ENCODE results near the gene E2F8. TPM values are rescaled to one million over a fixed set of nuclear protein-coding genes. Genes with fewer than 3 reads are reported as not detected.
"Not testable (repeated sequence)": the region's sequence is repeated elsewhere in the genome, so short reads cannot be mapped to it uniquely, and the experiment has no call there.

E2F8 gene, protein sequence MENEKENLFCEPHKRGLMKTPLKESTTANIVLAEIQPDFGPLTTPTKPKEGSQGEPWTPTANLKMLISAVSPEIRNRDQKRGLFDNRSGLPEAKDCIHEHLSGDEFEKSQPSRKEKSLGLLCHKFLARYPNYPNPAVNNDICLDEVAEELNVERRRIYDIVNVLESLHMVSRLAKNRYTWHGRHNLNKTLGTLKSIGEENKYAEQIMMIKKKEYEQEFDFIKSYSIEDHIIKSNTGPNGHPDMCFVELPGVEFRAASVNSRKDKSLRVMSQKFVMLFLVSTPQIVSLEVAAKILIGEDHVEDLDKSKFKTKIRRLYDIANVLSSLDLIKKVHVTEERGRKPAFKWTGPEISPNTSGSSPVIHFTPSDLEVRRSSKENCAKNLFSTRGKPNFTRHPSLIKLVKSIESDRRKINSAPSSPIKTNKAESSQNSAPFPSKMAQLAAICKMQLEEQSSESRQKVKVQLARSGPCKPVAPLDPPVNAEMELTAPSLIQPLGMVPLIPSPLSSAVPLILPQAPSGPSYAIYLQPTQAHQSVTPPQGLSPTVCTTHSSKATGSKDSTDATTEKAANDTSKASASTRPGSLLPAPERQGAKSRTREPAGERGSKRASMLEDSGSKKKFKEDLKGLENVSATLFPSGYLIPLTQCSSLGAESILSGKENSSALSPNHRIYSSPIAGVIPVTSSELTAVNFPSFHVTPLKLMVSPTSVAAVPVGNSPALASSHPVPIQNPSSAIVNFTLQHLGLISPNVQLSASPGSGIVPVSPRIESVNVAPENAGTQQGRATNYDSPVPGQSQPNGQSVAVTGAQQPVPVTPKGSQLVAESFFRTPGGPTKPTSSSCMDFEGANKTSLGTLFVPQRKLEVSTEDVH
- total RNA-seq: 1 to 10 TPM in 2 of 3 donors, under 1 TPM in 1; 0.92 to 1.7 (median 1.4) TPM

DNA sequence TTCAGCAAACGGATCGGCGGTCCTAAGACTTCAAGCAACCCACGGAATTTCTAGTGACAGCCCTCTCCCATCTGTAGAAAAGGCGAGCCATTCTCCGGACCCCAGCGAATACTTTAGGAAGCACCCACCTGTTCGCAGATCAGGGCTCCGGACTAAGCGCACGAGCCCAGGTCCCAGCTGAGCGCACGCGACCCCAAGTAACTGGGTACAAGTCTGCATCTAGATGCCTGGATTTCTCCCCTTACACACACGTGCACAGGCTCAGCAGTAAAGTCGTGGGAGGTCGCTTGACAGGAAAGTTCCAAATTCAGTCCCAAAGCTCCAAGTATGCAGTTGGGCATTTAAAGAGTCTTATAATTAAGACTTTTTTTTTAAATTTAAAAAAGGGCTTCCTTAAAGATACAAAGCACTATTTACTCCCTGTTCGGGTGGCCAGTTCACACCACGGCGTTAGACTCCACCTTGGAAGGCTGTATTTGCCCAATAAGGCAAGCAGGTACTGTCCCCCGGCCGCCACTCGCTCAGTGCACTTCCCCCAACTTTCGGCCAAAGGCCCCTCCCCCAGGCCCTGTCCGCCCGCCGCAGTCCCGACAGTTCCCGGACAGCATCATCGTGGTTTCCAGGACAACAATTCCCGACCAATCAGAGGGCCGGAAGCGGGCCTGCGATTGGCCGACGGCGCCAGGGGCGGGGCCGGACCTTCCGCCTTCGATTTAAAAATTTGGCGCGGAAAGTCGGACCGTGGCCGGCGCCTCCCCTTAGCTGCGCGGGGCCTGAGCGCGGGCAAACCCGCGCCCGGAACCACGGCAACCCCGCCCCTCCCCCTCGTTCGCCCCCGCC is at the start of gene E2F8:
Gene E2F8, minus strand, starts transcription at position 526 of the 840 bp plus-strand sequence. CDS start 824 bp downstream, outside the sequence.
- DNase-seq (peak; percentile 66), ATAC-seq (peak; percentile 82 to 86)
- Mint-ChIP-seq H3K27me3 (ENCODE audit: low read depth) (peaks cover 32% of the 10 kb centered on the region), H3K36me3 (ENCODE audit: insufficient read depth) (no peaks in the 10 kb centered on the region), H3K4me1 (ENCODE audit: low read depth) (peaks cover 14% of the 10 kb centered on the region), H3K4me3 (peak within 1 kb of the TSS; percentile 87), H3K9me3 (no peaks in the 10 kb centered on the region)

DNA sequence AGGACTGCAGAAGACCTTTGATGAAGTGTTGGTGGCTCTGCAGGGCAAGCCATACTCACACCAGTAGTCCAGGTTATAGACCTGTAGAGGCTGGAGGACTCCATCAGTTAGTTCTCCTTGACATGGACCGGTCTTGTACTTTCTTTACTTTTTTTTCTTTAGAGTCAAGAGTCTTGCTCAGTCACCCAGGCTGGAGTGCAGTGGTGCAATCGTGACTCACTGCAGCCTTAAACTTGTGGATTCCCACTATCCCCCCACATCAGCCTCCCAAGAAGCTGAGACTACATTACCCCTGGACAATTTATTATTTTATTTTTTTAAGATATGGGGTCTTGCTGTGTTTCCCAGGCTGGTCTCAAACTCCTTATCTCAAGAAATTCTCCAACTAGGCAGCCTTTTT is 49.6 kb upstream of the E2F8 start:
- Mint-ChIP-seq H3K9me3 (no peaks in the 10 kb centered on the region), H3K4me3 (no peak overlapping the region), H3K36me3 (ENCODE audit: insufficient read depth) (no peaks in the 10 kb centered on the region), H3K4me1 (ENCODE audit: low read depth) (no peaks in the 10 kb centered on the region), H3K27me3 (ENCODE audit: low read depth) (peaks cover 3% of the 10 kb centered on the region)
- no peak for DNase-seq
- no peak for ATAC-seq

DNA sequence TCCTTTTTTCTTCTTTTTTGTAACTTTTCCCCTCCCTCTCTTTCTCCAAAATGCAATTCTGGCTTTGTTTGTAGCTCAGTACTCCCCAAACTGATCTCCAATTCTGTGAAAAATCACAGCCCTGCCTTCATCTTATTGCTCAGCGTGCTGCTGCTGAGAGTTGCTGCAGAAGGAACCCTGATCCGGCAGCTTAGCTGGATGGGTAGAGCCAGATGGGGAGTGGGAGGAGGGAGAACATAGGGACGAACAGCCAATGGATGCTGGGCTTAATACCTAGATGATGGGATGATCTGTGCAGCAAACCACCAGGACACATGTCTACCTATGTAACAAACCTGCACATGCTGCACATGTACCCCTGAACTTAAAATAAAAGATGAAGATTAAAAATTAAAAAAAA is 47.5 kb upstream of the E2F8 start:
- H3K4me1 Mint-ChIP-seq (ENCODE audit: low read depth): peaks cover 9% of the 10 kb centered on the region
- no peaks in the 10 kb centered on the region for H3K9me3 Mint-ChIP-seq
- no peaks in the 10 kb centered on the region for H3K36me3 Mint-ChIP-seq (ENCODE audit: insufficient read depth)
- ATAC-seq (no peak), DNase-seq (no peak)
- no peak overlapping the region for H3K4me3 Mint-ChIP-seq
- H3K27me3 Mint-ChIP-seq (ENCODE audit: low read depth): peaks cover 3% of the 10 kb centered on the region

DNA sequence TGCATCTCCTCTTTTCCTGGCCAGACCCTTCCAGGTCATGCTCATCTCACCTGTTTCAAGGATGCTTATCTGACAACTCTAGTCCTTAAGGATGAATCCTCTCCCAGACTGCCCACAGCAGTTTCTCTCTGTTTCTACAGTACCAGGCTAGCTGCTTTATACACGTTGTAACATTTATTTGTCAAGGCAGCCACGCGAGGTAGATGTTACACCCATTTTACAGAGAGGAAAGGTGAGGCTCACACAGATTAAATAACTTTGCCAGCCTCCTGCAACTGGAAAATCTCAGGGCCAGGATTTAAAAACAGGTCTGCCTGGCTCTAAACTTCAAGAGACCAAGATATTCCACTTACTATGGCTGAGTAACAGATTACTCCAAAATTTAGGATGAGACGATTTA is 45.7 kb upstream of the E2F8 start:
- no peaks in the 10 kb centered on the region for H3K9me3 Mint-ChIP-seq
- no peaks in the 10 kb centered on the region for H3K36me3 Mint-ChIP-seq (ENCODE audit: insufficient read depth)
- H3K4me3 Mint-ChIP-seq: no peak overlapping the region
- H3K4me1 Mint-ChIP-seq (ENCODE audit: low read depth): peaks cover 9% of the 10 kb centered on the region
- DNase-seq: no peak
- H3K27me3 Mint-ChIP-seq (ENCODE audit: low read depth): peaks cover 3% of the 10 kb centered on the region
- no peak for ATAC-seq

DNA sequence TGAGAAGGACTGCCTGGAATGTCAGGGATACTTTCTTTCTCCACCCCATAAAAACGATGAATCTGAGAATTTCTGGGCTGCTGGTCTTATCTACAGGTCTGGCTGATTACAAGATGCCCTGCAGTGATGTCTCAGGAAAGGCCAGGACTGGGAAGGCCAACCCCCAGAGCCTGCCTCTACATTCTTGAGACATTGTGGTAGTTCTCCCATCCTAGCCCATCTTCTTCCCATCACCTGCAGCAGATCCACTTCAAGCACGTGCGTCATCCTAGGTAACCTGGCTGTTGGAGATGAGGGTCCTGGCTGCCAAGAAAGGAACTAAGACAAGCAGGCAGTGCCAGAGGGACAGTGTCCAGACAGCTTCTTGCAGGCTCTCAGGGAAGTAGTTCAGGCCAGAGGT is 44.1 kb upstream of the E2F8 start:
- Mint-ChIP-seq H3K36me3 (ENCODE audit: insufficient read depth) (no peaks in the 10 kb centered on the region), H3K4me3 (no peak overlapping the region), H3K4me1 (ENCODE audit: low read depth) (peaks cover 14% of the 10 kb centered on the region), H3K9me3 (no peaks in the 10 kb centered on the region), H3K27me3 (ENCODE audit: low read depth) (peaks cover 3% of the 10 kb centered on the region)
- ATAC-seq (no peak), DNase-seq (no peak)

DNA sequence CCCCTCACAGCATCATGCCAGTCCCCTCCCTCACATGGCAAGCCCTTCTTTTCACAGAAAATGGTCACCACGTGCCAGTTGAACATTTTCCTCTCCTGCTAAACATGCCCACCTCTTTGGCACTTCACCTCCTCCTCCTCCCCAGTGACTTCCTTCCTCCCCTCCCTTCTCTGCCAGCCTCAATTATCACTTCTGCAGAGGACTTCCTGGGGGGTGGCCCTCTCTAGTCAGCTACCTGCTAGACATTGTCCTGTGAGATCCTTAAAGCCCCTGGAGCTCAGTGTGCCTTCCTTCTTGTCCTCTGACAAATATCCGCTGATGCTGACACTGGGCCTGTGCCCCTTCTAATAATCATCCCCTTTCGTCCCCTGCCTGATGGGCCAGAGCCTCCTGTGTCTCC is 43.2 kb upstream of the E2F8 start:
- no peak for DNase-seq
- no peak for ATAC-seq
- Mint-ChIP-seq H3K4me3 (no peak overlapping the region), H3K4me1 (ENCODE audit: low read depth) (peaks cover 14% of the 10 kb centered on the region), H3K9me3 (no peaks in the 10 kb centered on the region), H3K36me3 (ENCODE audit: insufficient read depth) (no peaks in the 10 kb centered on the region), H3K27me3 (ENCODE audit: low read depth) (peaks cover 3% of the 10 kb centered on the region)

DNA sequence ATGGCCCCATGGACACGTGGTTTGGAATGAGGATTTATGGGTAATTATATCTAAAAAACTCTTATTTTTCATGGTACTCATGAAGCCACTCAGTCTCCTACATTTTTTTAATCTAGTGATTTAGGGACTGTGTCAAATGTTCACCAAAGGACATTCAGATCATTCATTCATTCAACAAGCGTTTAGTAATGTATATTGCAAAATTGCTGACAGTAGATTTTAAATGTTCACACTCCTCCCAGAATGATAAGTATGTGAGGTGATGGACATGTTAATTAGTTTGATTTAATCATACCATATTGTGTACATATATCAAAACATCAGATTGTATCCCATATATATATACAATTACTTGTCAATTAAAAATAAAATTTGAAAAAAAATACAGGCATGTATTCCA is 40.8 kb upstream of the E2F8 start:
- ATAC-seq (no peak), DNase-seq (no peak)
- Mint-ChIP-seq H3K27me3 (ENCODE audit: low read depth) (peaks cover 3% of the 10 kb centered on the region), H3K4me1 (ENCODE audit: low read depth) (peaks cover 14% of the 10 kb centered on the region), H3K36me3 (ENCODE audit: insufficient read depth) (no peaks in the 10 kb centered on the region), H3K9me3 (no peaks in the 10 kb centered on the region), H3K4me3 (no peak overlapping the region)

DNA sequence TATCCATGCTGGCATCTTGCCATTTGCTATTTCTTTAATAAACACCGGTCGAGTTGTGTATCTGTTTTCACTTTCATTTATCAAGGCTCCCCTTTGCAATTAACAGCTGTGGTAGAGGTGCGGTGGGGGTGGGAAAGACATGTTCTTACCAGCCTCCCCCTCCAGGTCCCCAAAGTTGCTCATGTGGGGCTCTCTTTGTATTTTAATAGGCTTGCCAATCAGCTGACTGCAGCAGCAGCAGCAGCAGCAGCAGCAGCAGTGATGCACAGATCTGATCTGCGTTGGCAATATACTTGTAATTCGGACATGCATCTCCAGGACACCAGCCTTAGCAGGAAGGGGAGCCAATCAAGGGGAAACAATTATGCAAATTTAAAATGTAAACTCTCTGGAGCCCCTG is 40.3 kb upstream of the E2F8 start:
- Mint-ChIP-seq H3K4me1 (ENCODE audit: low read depth) (peaks cover 14% of the 10 kb centered on the region), H3K27me3 (ENCODE audit: low read depth) (peaks cover 3% of the 10 kb centered on the region), H3K36me3 (ENCODE audit: insufficient read depth) (no peaks in the 10 kb centered on the region), H3K4me3 (peak overlapping the region; percentile 4), H3K9me3 (no peaks in the 10 kb centered on the region)
- ATAC-seq: no peak
- no peak for DNase-seq

DNA sequence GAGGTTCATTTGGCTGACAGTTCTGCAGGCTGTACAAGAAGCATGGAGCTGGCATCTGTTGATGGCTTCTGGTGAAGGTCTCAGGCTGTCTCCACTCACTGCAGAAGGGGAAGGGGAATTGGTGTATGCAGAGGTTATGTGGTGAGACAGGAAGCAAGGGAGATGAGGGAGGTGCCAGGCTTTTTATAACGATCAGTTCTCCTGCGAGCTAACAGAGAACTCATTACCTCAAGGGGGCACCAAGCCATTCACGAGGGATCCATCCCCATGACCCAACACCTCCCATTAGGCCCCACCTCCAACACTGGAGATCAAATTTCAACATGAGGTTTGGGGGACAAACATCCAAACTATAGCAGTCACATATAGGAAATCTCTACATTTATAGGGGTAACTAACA is 38.7 kb upstream of the E2F8 start:
- H3K4me1 Mint-ChIP-seq (ENCODE audit: low read depth): peaks cover 13% of the 10 kb centered on the region
- H3K9me3 Mint-ChIP-seq: no peaks in the 10 kb centered on the region
- H3K4me3 Mint-ChIP-seq: no peak overlapping the region
- ATAC-seq (no peak), DNase-seq (no peak)
- H3K27me3 Mint-ChIP-seq (ENCODE audit: low read depth): no peaks in the 10 kb centered on the region
- H3K36me3 Mint-ChIP-seq (ENCODE audit: insufficient read depth): no peaks in the 10 kb centered on the region

DNA sequence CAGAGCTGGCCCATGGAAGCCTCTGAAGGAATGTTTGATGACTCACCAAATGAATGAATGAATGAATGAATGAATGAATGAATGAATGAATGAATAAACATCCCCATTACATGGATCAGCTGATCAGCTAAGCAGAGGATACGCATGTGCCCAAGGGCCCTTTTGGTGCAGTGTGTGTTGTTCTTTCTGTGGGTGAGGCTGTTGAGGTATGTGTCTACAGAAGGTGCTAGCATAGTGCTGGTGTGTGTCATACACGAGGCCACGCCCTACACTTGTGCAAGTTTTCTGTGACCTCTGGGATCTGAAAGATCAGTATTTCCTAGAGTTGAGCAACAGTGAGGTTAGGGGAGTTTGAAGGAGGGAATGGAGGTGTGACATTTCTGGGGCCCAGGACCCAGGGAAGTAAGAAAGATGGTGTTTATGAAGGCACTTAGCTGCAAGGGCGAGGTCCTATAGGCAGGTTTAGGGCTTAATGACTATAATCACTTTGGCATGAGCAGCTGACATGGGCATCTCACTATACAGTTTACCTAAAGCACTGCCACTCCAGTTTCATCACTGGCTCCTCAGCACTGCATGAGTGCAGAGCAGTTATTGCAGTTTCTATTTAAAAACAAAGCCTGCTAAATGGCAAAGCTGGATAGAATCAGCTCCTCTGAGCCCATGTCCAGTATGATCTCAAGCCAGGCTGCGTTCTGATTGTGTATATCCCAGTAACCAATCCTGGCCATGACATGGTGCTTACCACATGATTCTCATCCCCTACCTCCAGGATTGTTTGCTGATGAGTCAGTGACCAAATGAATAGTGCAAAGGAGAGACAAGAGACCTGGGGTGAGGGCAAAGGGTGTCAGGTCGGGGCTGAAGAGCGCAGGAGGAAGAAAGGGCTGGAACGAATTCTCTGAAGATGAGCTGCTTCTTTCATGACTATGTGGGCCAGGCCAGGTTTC is 36.4 kb upstream of the E2F8 start:
- H3K4me3 Mint-ChIP-seq: no peak overlapping the region
- peaks cover 5% of the 10 kb centered on the region for H3K4me1 Mint-ChIP-seq (ENCODE audit: low read depth)
- DNase-seq (no peak), ATAC-seq (no peak)
- H3K36me3 Mint-ChIP-seq (ENCODE audit: insufficient read depth): no peaks in the 10 kb centered on the region
- no peaks in the 10 kb centered on the region for H3K27me3 Mint-ChIP-seq (ENCODE audit: low read depth)
- H3K9me3 Mint-ChIP-seq: no peaks in the 10 kb centered on the region

DNA sequence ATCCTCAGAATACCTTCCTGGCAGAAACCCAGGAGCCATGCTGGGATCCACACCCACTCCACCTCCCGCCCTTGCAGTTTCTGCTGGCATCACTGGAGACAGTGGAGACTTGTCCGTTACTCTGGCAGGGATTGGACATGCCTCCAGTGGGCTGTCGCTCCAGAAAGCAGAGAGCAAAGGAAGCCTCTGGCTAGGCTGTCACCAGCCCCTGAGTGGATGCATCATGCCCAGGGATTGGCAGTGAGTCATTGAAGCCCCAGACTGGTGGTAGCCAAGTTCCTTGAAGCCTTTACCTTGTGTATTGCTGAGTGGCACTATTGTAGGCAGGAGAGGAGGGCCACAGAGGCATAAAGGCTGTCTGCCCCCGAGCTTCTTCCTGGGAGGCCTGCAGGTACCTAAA is 34.8 kb upstream of the E2F8 start:
- Mint-ChIP-seq H3K36me3 (ENCODE audit: insufficient read depth) (no peaks in the 10 kb centered on the region), H3K4me3 (no peak overlapping the region), H3K9me3 (no peaks in the 10 kb centered on the region), H3K27me3 (ENCODE audit: low read depth) (peaks cover 9% of the 10 kb centered on the region), H3K4me1 (ENCODE audit: low read depth) (peaks cover 2% of the 10 kb centered on the region)
- DNase-seq: no peak
- ATAC-seq: no peak

DNA sequence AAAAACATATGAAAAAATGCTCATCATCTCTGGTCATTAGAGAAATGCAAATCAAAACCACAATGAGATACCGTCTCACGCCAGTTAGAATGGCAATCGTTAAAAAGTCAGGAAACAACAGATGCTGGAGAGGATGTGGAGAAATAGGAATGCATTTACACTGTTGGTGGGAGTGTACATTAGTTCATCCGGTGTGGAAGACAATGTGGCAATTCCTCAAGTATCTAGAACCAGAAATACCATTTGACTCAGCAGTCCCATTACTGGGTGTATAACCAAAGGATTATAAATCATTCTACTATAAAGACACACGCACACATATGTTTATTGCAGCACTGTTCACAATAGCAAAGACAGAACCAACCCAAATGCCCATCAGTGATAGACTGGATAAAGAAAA is 32.5 kb upstream of the E2F8 start:
- not testable (repeated sequence) for H3K36me3 Mint-ChIP-seq (ENCODE audit: insufficient read depth); ATAC-seq; DNase-seq; H3K4me3 Mint-ChIP-seq; H3K9me3 Mint-ChIP-seq; H3K4me1 Mint-ChIP-seq (ENCODE audit: low read depth)
- peaks cover 21% of the 10 kb centered on the region for H3K27me3 Mint-ChIP-seq (ENCODE audit: low read depth)

DNA sequence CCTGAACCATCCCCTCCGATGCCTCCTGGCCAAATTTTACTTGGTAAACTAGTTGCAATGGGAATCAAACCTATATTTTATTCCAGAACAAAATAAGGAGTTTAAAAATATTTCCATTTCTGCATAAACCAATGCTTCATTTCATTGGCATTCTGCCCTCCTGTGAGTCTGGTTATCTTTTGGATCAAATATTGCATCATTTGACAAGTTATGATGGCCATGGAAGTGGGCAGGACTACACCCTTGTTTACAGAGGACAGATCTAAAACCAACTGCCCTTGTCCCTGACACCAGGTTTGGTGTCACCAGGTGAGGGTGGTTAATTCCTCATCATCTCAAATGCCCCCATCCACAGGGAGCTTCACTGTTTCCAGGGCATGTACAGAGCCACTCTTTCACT is 28.2 kb upstream of the E2F8 start:
- no peak overlapping the region for H3K4me3 Mint-ChIP-seq
- peaks cover 32% of the 10 kb centered on the region for H3K27me3 Mint-ChIP-seq (ENCODE audit: low read depth)
- H3K9me3 Mint-ChIP-seq: no peaks in the 10 kb centered on the region
- no peak for DNase-seq
- ATAC-seq: no peak
- H3K4me1 Mint-ChIP-seq (ENCODE audit: low read depth): no peaks in the 10 kb centered on the region
- H3K36me3 Mint-ChIP-seq (ENCODE audit: insufficient read depth): no peaks in the 10 kb centered on the region
